ENCODE data around the gene LMNTD1.

DNA sequence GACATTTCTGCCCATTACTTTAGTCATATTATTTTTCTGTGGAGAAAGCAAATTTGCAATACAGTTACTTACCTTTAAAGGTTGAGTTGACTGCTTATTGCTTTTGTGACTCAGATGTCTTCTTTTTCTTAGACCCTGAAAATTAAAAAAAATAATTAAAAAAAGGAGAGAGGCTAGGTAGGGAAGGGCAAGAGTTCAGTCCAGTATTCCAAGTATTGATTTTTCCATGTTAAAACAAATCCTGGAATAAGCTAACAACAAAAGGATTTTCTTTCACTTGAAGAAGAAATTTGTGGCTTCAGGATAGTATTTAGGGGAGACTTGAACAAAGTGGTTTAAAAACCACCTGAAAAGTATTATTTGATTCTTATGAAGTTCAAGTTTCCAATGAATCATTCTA is 49.4 kb downstream of the LMNTD1 start:
- TF ChIP-seq, protein P1, sequence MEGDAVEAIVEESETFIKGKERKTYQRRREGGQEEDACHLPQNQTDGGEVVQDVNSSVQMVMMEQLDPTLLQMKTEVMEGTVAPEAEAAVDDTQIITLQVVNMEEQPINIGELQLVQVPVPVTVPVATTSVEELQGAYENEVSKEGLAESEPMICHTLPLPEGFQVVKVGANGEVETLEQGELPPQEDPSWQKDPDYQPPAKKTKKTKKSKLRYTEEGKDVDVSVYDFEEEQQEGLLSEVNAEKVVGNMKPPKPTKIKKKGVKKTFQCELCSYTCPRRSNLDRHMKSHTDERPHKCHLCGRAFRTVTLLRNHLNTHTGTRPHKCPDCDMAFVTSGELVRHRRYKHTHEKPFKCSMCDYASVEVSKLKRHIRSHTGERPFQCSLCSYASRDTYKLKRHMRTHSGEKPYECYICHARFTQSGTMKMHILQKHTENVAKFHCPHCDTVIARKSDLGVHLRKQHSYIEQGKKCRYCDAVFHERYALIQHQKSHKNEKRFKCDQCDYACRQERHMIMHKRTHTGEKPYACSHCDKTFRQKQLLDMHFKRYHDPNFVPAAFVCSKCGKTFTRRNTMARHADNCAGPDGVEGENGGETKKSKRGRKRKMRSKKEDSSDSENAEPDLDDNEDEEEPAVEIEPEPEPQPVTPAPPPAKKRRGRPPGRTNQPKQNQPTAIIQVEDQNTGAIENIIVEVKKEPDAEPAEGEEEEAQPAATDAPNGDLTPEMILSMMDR (conservative IDR thresholded peaks at IDR 0.05) = no peak
- no peak for TF ChIP-seq ZFX (IDR thresholded peaks at IDR 0.05)

All from C4-2B (cell line).